Central memory CD8-positive, alpha-beta T cell (primary cell): Measurements from ENCODE around the gene REXO4.

Experiments
- ATAC-seq: fragments of 150-1000 bp; cut with Tn5 transposase; replicated peaks from 2 replicates; pipeline ENCODE4 v1.10.0; 2022; ENCODE audit warnings: mild to moderate bottlenecking, moderate FRiP score, moderate number of reproducible peaks; ENCODE audit not compliant: poor library complexity, severe bottlenecking; ENCODE audit errors: extremely low read depth
- DNase-seq, 2 donors: peaks; one replicate each; pipeline ENCODE4 v3.0.0; 2021; ENCODE audit warnings: low spot score in 2 of 2
- H3K27ac Mint-ChIP-seq: one replicate; pipeline ENCODE4 v1.8.0; 2022; ENCODE audit warnings: low read depth, mild to moderate bottlenecking, moderate library complexity, mixed read lengths
- H3K27me3 Mint-ChIP-seq: one replicate; pipeline ENCODE4 v1.8.0; 2022; ENCODE audit warnings: mixed read lengths
- H3K36me3 Mint-ChIP-seq: one replicate; pipeline ENCODE4 v1.8.0; 2022; ENCODE audit warnings: mild to moderate bottlenecking, moderate library complexity, mixed read lengths; ENCODE audit not compliant: insufficient read depth
- H3K4me1 Mint-ChIP-seq: one replicate; pipeline ENCODE4 v1.8.0; 2022; ENCODE audit warnings: mixed read lengths
- H3K4me3 Mint-ChIP-seq: one replicate; pipeline ENCODE4 v1.8.0; 2022; ENCODE audit warnings: mild to moderate bottlenecking, moderate library complexity, mixed read lengths
- H3K9me3 Mint-ChIP-seq: one replicate; pipeline ENCODE4 v1.8.0; 2022; ENCODE audit warnings: mixed read lengths

REXO4 gene

GRCh38 chr9:133375724-133376654 lies 41.8 kb downstream of the REXO4 start, which contains the start of the genes STKLD1 and SURF4:
TSS of gene STKLD1 (plus strand) at chr9:133376366. CDS start at chr9:133376474, 108 bp downstream.
TSS of gene SURF4 (minus strand) at chr9:133376060. CDS start at chr9:133375969, 91 bp downstream.
- peak; percentile 88 to 92 for DNase-seq
- peaks cover 25% of the 10 kb centered on the region for H3K36me3 Mint-ChIP-seq
- H3K9me3 Mint-ChIP-seq, result no peaks in the 10 kb centered on the region
- H3K4me3 Mint-ChIP-seq, result peak within 1 kb of the TSS; percentile 90
- H3K4me1 Mint-ChIP-seq, result peaks cover 36% of the 10 kb centered on the region
- peak within 1 kb of the TSS; percentile 92 for H3K27ac Mint-ChIP-seq
- H3K27me3 Mint-ChIP-seq, result no peaks in the 10 kb centered on the region
- peak; percentile 81 for ATAC-seq

- H3K4me3 Mint-ChIP-seq, result peak overlapping the region; percentile 90
- ATAC-seq, result no peak
- H3K27me3 Mint-ChIP-seq, result no peaks in the 10 kb centered on the region
- peaks cover 43% of the 10 kb centered on the region for H3K4me1 Mint-ChIP-seq
- H3K27ac Mint-ChIP-seq, result peak overlapping the region; percentile 92
- no peaks in the 10 kb centered on the region for H3K9me3 Mint-ChIP-seq
- DNase-seq, result no peak
- peaks cover 29% of the 10 kb centered on the region for H3K36me3 Mint-ChIP-seq
These were observed 42.6 kb downstream of the REXO4 start for GRCh38 chr9:133375116-133375723.

GRCh38 chr9:133374612-133375115 lies 43.1 kb downstream of the REXO4 start:
- DNase-seq, result no peak
- Mint-ChIP-seq H3K27ac (peak overlapping the region; percentile 92), H3K4me3 (peak overlapping the region; percentile 90), H3K36me3 (peaks cover 34% of the 10 kb centered on the region), H3K9me3 (no peaks in the 10 kb centered on the region), H3K27me3 (no peaks in the 10 kb centered on the region), H3K4me1 (peaks cover 49% of the 10 kb centered on the region)
- no peak for ATAC-seq

GRCh38 chr9:133372144-133372543 lies 45.7 kb downstream of the REXO4 start:
- Mint-ChIP-seq H3K4me1 (peaks cover 65% of the 10 kb centered on the region), H3K4me3 (peak overlapping the region; percentile 74), H3K9me3 (no peaks in the 10 kb centered on the region), H3K36me3 (peaks cover 42% of the 10 kb centered on the region), H3K27ac (peak overlapping the region; percentile 96), H3K27me3 (no peaks in the 10 kb centered on the region)
- DNase-seq, result no peak
- no peak for ATAC-seq

- Mint-ChIP-seq H3K4me1 (peaks cover 74% of the 10 kb centered on the region), H3K4me3 (peak overlapping the region; percentile 74), H3K27ac (peak overlapping the region; percentile 96), H3K36me3 (peaks cover 45% of the 10 kb centered on the region), H3K9me3 (no peaks in the 10 kb centered on the region), H3K27me3 (no peaks in the 10 kb centered on the region)
- DNase-seq (peak; percentile 35 to 58), ATAC-seq (peak; percentile 50)
These were observed 46.5 kb downstream of the REXO4 start for GRCh38 chr9:133371261-133371711.

- peak in 1 of 2 donors; percentile 65 for DNase-seq
- Mint-ChIP-seq H3K4me1 (peaks cover 80% of the 10 kb centered on the region), H3K27me3 (no peaks in the 10 kb centered on the region), H3K36me3 (peaks cover 51% of the 10 kb centered on the region), H3K9me3 (no peaks in the 10 kb centered on the region), H3K27ac (peak overlapping the region; percentile 96), H3K4me3 (peak overlapping the region; percentile 74)
- peak; percentile 77 for ATAC-seq
These were observed 47.1 kb downstream of the REXO4 start for GRCh38 chr9:133370685-133371084.

- peak; percentile 16 for ATAC-seq
- DNase-seq, result peak in 1 of 2 donors; percentile 35
- Mint-ChIP-seq H3K9me3 (no peaks in the 10 kb centered on the region), H3K4me3 (peak overlapping the region; percentile 74), H3K27me3 (no peaks in the 10 kb centered on the region), H3K27ac (peak overlapping the region; percentile 96), H3K36me3 (peaks cover 53% of the 10 kb centered on the region), H3K4me1 (peaks cover 77% of the 10 kb centered on the region)
These were observed 47.9 kb downstream of the REXO4 start for GRCh38 chr9:133369933-133370332.

GRCh38 chr9:133369422-133369821 lies 48.4 kb downstream of the REXO4 start:
- DNase-seq (no peak), ATAC-seq (no peak)
- H3K4me1 Mint-ChIP-seq, result peaks cover 72% of the 10 kb centered on the region
- peaks cover 53% of the 10 kb centered on the region for H3K36me3 Mint-ChIP-seq
- H3K27me3 Mint-ChIP-seq, result no peaks in the 10 kb centered on the region
- peak overlapping the region; percentile 96 for H3K27ac Mint-ChIP-seq
- H3K4me3 Mint-ChIP-seq, result peak overlapping the region; percentile 74
- H3K9me3 Mint-ChIP-seq, result no peaks in the 10 kb centered on the region

GRCh38 chr9:133368249-133368881 lies 49.4 kb downstream of the REXO4 start:
- DNase-seq, result no peak
- Mint-ChIP-seq H3K36me3 (peaks cover 57% of the 10 kb centered on the region), H3K4me3 (peak overlapping the region; percentile 71), H3K4me1 (peaks cover 76% of the 10 kb centered on the region), H3K9me3 (no peaks in the 10 kb centered on the region), H3K27me3 (no peaks in the 10 kb centered on the region), H3K27ac (peak overlapping the region; percentile 96)
- ATAC-seq, result no peak

- H3K36me3 Mint-ChIP-seq, result peaks cover 60% of the 10 kb centered on the region
- no peak overlapping the region for H3K27ac Mint-ChIP-seq
- H3K4me3 Mint-ChIP-seq, result no peak overlapping the region
- no peaks in the 10 kb centered on the region for H3K27me3 Mint-ChIP-seq
- peaks cover 76% of the 10 kb centered on the region for H3K4me1 Mint-ChIP-seq
- ATAC-seq (no peak), DNase-seq (no peak)
- H3K9me3 Mint-ChIP-seq, result no peaks in the 10 kb centered on the region
These were observed 50.0 kb downstream of the REXO4 start for GRCh38 chr9:133367778-133368177.

- Mint-ChIP-seq H3K27ac (no peak overlapping the region), H3K27me3 (no peaks in the 10 kb centered on the region), H3K36me3 (peaks cover 60% of the 10 kb centered on the region), H3K4me3 (peak overlapping the region; percentile 20), H3K9me3 (no peaks in the 10 kb centered on the region), H3K4me1 (peaks cover 71% of the 10 kb centered on the region)
- no peak for DNase-seq
- no peak for ATAC-seq
These were observed 50.6 kb downstream of the REXO4 start for GRCh38 chr9:133367221-133367620.

- Mint-ChIP-seq H3K4me1 (peaks cover 69% of the 10 kb centered on the region), H3K9me3 (no peaks in the 10 kb centered on the region), H3K36me3 (peaks cover 65% of the 10 kb centered on the region), H3K27me3 (no peaks in the 10 kb centered on the region), H3K27ac (no peak overlapping the region), H3K4me3 (no peak overlapping the region)
- no peak for ATAC-seq
- no peak for DNase-seq
These were observed 51.4 kb downstream of the REXO4 start for GRCh38 chr9:133366435-133366834.
